Sigmoid colon (tissue), 7 donors: Measurements from ENCODE around the gene IGFBPL1. TPM values are rescaled to one million over a fixed set of nuclear protein-coding genes. Genes with fewer than 3 reads are reported as not detected.

Experiments
- DNase-seq: peaks from one replicate; pipeline ENCODE4 v3.0.0-alpha.2; 2019
- H3K27ac ChIP-seq, 4 donors: fragments of 200-600 bp; sonication (generic); one replicate each; pipeline ENCODE4 v1.5.1; 2016 to 2019; ENCODE audit warnings: mild to moderate bottlenecking in 1 of 4
- H3K27me3 ChIP-seq, 3 donors: fragments of 200-600 bp; sonication (generic); one replicate each; pipeline ENCODE4 v1.5.1; 2019; ENCODE audit warnings: mild to moderate bottlenecking in 1 of 3
- H3K36me3 ChIP-seq, 4 donors: fragments of 200-600 bp; sonication (generic); one replicate each; pipeline ENCODE4 v1.5.1; 2016 to 2019
- H3K4me1 ChIP-seq, 4 donors: fragments of 200-600 bp; sonication (generic); one replicate each; pipeline ENCODE4 v1.5.1; 2017 to 2019
- H3K4me3 ChIP-seq, 4 donors: fragments of 200-600 bp; sonication (generic); one replicate each; pipeline ENCODE4 v1.5.1; 2017 to 2019; ENCODE audit warnings: mild to moderate bottlenecking in 2 of 4, moderate library complexity in 1 of 4
- H3K9me3 ChIP-seq, 4 donors: fragments of 200-600 bp in 3 of 4; sonication (generic) in 3 of 4; one replicate each; pipeline versions ENCODE4 v1.5.1 to v1.6.1; 2013 to 2019
- CTCF ChIP-seq, 4 experiments: fragments of 450-650 bp in 3 of 4; fragments of 200-600 bp in 1 of 4; IDR thresholded peaks; one replicate each; pipeline ENCODE4 v1.5.1; 2016 to 2019; ENCODE audit warnings: antibody characterized with exemption in 4 of 4, mild to moderate bottlenecking in 3 of 4, moderate library complexity in 2 of 4
- EP300 ChIP-seq, 4 donors: sonication (generic); formaldehyde crosslinking; IDR thresholded peaks; one replicate each; pipeline ENCODE4 v1.6.1; 2017; ENCODE audit warnings: antibody characterized with exemption in 4 of 4
- POLR2A ChIP-seq, 2 donors: fragments of 450-650 bp; IDR thresholded peaks; one replicate each; pipeline ENCODE4 v1.6.1; 2016; ENCODE audit warnings: antibody characterized with exemption in 2 of 2, mild to moderate bottlenecking in 2 of 2, moderate library complexity in 2 of 2
- POLR2AphosphoS5 ChIP-seq, 4 donors: sonication (generic); formaldehyde crosslinking; IDR thresholded peaks; one replicate each; pipeline ENCODE4 v1.6.1; 2017; ENCODE audit warnings: antibody characterized with exemption in 4 of 4
- WGBS, 2 donors: extraction: QIAGEN DNeasy Blood & Tissue Kit; methylation state at CpG; one replicate each; pipeline ENCODE4 v1.1.7; 2013; 5-methylcytosine and 5-hydroxymethylcytosine counted together
- intact Hi-C: fragments of 100-400 bp; cut with DNase I; formaldehyde crosslinking; loops from one replicate; pipeline ENCODE4 v1.15.1; 2023
- polyA plus RNA-seq, 3 donors: library from polyadenylated mRNA; stranded (reverse); fragments of 200-250 nt; gene quantifications; one replicate each; pipeline ENCODE4 v1.2.3, GENCODE V29; 2013
- total RNA-seq, 4 donors: library from RNA; depleted of rRNA; stranded (reverse); fragments of >200 nt; gene quantifications; one replicate each; pipeline ENCODE4 v1.1.0, GENCODE V29; 2016
- donor health status: healthy with polysubstance abuse.
- donor health status: Bipolar disorder and iron deficiency.
- donor health status: healthy.

Gene IGFBPL1
- total and polyA plus RNA-seq, 7 donors, result 0.23 to 2.2 (median 0.87) TPM; not detected in 3

- intact Hi-C loops, result no loop called here
These were observed 5.1 kb downstream of the IGFBPL1 start for GRCh38 chr9:38419181-38419580.

GRCh38 chr9:38418366-38418765, 5.9 kb downstream of the IGFBPL1 start:
- TF ChIP-seq POLR2AphosphoS5 (IDR thresholded peaks at IDR 0.05) (no peak), CTCF (IDR thresholded peaks at IDR 0.05) (no peak), EP300 (IDR thresholded peaks at IDR 0.05) (no peak), POLR2A (IDR thresholded peaks at IDR 0.05) (no peak)
- WGBS, 2 donors, result 89 to 97% methylated on average over 1 of the region's 1 CpG
- intact Hi-C loops, result no loop called here
- DNase-seq, result peak; percentile 47
- peaks cover 4 to 21% (median 11%) of the 10 kb centered on the region in 3 donors for H3K27me3 ChIP-seq
- H3K4me1 ChIP-seq, result no peaks in the 10 kb centered on the region
- no peak overlapping the region for H3K4me3 ChIP-seq
- no peak overlapping the region for H3K27ac ChIP-seq
- H3K36me3 ChIP-seq, result no peaks in the 10 kb centered on the region
- no peaks in the 10 kb centered on the region for H3K9me3 ChIP-seq

More at GRCh38 chr9:38419181-38419580, 5.1 kb downstream of the IGFBPL1 start:
- WGBS, 2 donors, result 85 to 88% methylated on average over 5 of the region's 5 CpGs
- peak; percentile 19 for DNase-seq
- peaks cover 0 to 6% (median 5%) of the 10 kb centered on the region in 4 donors for H3K4me1 ChIP-seq
- H3K9me3 ChIP-seq, result no peaks in the 10 kb centered on the region
- TF ChIP-seq CTCF (IDR thresholded peaks at IDR 0.05) (no peak), POLR2AphosphoS5 (IDR thresholded peaks at IDR 0.05) (no peak), EP300 (IDR thresholded peaks at IDR 0.05) (no peak), POLR2A (IDR thresholded peaks at IDR 0.05) (no peak)
- H3K27me3 ChIP-seq, result peaks cover 9 to 26% (median 18%) of the 10 kb centered on the region in 3 donors
- H3K4me3 ChIP-seq, result no peak overlapping the region
- no peaks in the 10 kb centered on the region for H3K36me3 ChIP-seq
- no peak overlapping the region for H3K27ac ChIP-seq

GRCh38 chr9:38417003-38417945, 7.0 kb downstream of the IGFBPL1 start:
- 65 to 70% methylated on average over 8 of the region's 8 CpGs for WGBS, 2 donors
- Histone ChIP-seq H3K27me3 (peaks cover 0 to 10% (median under 1%) of the 10 kb centered on the region in 3 donors), H3K27ac (no peak overlapping the region), H3K4me1 (no peaks in the 10 kb centered on the region), H3K36me3 (no peaks in the 10 kb centered on the region), H3K9me3 (no peaks in the 10 kb centered on the region), H3K4me3 (no peak overlapping the region)
- TF ChIP-seq POLR2AphosphoS5 (IDR thresholded peaks at IDR 0.05) (no peak), EP300 (IDR thresholded peaks at IDR 0.05) (no peak), POLR2A (IDR thresholded peaks at IDR 0.05) (no peak), CTCF (IDR thresholded peaks at IDR 0.05) (no peak)
- DNase-seq, result peak; percentile 24
- intact Hi-C loops, result no loop called here

GRCh38 chr9:38416461-38416860, 7.8 kb downstream of the IGFBPL1 start:
- Histone ChIP-seq H3K27ac (no peak overlapping the region), H3K27me3 (peaks cover 0 to 4% (median 0%) of the 10 kb centered on the region in 3 donors), H3K4me1 (no peaks in the 10 kb centered on the region), H3K4me3 (no peak overlapping the region), H3K9me3 (no peaks in the 10 kb centered on the region), H3K36me3 (no peaks in the 10 kb centered on the region)
- 70 to 76% methylated on average over 4 of the region's 4 CpGs for WGBS, 2 donors
- no peak for DNase-seq
- intact Hi-C loops, result no loop called here
- no peak for TF ChIP-seq POLR2AphosphoS5 (IDR thresholded peaks at IDR 0.05)
- no peak for TF ChIP-seq CTCF (IDR thresholded peaks at IDR 0.05)
